ENCODE measurements around the gene FHL2.

The FHL2 gene

GRCh38 chr2:105335469-105335868 lies 63.4 kb downstream of the FHL2 start:
- H3F3A ChIP-seq (ENCODE audit: insufficient read depth, low read length) = no peaks in the 10 kb centered on the region
- H3K4me2 ChIP-seq (ENCODE audit: low read depth, low read length) = no peak overlapping the region
- H3K9ac ChIP-seq (ENCODE audit: low read length) = no peak overlapping the region
- no peak overlapping the region for H2AFZ ChIP-seq (ENCODE audit: low read length)
- H3K4me1 ChIP-seq (ENCODE audit: low read length) = peaks cover 8% of the 10 kb centered on the region
- H3K36me3 ChIP-seq (replicated peaks; ENCODE audit: insufficient read depth, low read length) = no peaks in the 10 kb centered on the region
- TF ChIP-seq EZH2phosphoT487 (IDR thresholded peaks at IDR 0.05; ENCODE audit: low read length) (no peak), EZH2 (optimal IDR thresholded peaks at IDR 0.05; ENCODE audit: low read depth, low read length) (no peak), CTCF (IDR thresholded peaks at IDR 0.05; ENCODE audit: low read length) (no peak)
- H3K79me2 ChIP-seq (ENCODE audit: low read length) = peaks cover 43% of the 10 kb centered on the region
- no peaks in the 10 kb centered on the region for H3K9me2 ChIP-seq (replicated peaks; ENCODE audit: insufficient read depth, low read length)
- H4K20me1 ChIP-seq (ENCODE audit: insufficient read depth, low read length) = no peaks in the 10 kb centered on the region
- DNase-seq = no peak
- H3K27ac ChIP-seq (ENCODE audit: low read length) = no peak overlapping the region
- H3K9me3 ChIP-seq (replicated peaks; ENCODE audit: insufficient read depth, low read length) = no peaks in the 10 kb centered on the region
- no peaks in the 10 kb centered on the region for H3K27me3 ChIP-seq (replicated peaks; ENCODE audit: insufficient read depth, low read length)
- no peak overlapping the region for H3K4me3 ChIP-seq (ENCODE audit: low read length)

GRCh38 chr2:105334211-105334610 lies 64.6 kb downstream of the FHL2 start:
- Histone ChIP-seq H2AFZ (ENCODE audit: low read length) (no peak overlapping the region), H3K9ac (ENCODE audit: low read length) (no peak overlapping the region), H3K36me3 (replicated peaks; ENCODE audit: insufficient read depth, low read length) (no peaks in the 10 kb centered on the region), H4K20me1 (ENCODE audit: insufficient read depth, low read length) (no peaks in the 10 kb centered on the region), H3K4me1 (ENCODE audit: low read length) (peaks cover 13% of the 10 kb centered on the region), H3K9me2 (replicated peaks; ENCODE audit: insufficient read depth, low read length) (no peaks in the 10 kb centered on the region), H3K9me3 (replicated peaks; ENCODE audit: insufficient read depth, low read length) (no peaks in the 10 kb centered on the region), H3K27ac (ENCODE audit: low read length) (no peak overlapping the region), H3K4me2 (ENCODE audit: low read depth, low read length) (no peak overlapping the region), H3K27me3 (replicated peaks; ENCODE audit: insufficient read depth, low read length) (no peaks in the 10 kb centered on the region), H3K79me2 (ENCODE audit: low read length) (peaks cover 37% of the 10 kb centered on the region), H3K4me3 (ENCODE audit: low read length) (no peak overlapping the region), H3F3A (ENCODE audit: insufficient read depth, low read length) (no peaks in the 10 kb centered on the region)
- TF ChIP-seq CTCF (IDR thresholded peaks at IDR 0.05; ENCODE audit: low read length) (no peak), EZH2phosphoT487 (IDR thresholded peaks at IDR 0.05; ENCODE audit: low read length) (no peak), EZH2 (optimal IDR thresholded peaks at IDR 0.05; ENCODE audit: low read depth, low read length) (no peak)
- no peak for DNase-seq

- peaks cover 39% of the 10 kb centered on the region for H3K79me2 ChIP-seq (ENCODE audit: low read length)
- H3K27me3 ChIP-seq (replicated peaks; ENCODE audit: insufficient read depth, low read length) = no peaks in the 10 kb centered on the region
- no peak overlapping the region for H2AFZ ChIP-seq (ENCODE audit: low read length)
- no peak overlapping the region for H3K9ac ChIP-seq (ENCODE audit: low read length)
- H3K9me3 ChIP-seq (replicated peaks; ENCODE audit: insufficient read depth, low read length) = no peaks in the 10 kb centered on the region
- H3K9me2 ChIP-seq (replicated peaks; ENCODE audit: insufficient read depth, low read length) = no peaks in the 10 kb centered on the region
- no peak overlapping the region for H3K4me3 ChIP-seq (ENCODE audit: low read length)
- H4K20me1 ChIP-seq (ENCODE audit: insufficient read depth, low read length) = no peaks in the 10 kb centered on the region
- no peak for DNase-seq
- H3K4me1 ChIP-seq (ENCODE audit: low read length) = peaks cover 4% of the 10 kb centered on the region; the same call in 1 of the 2 replicates
- no peaks in the 10 kb centered on the region for H3K36me3 ChIP-seq (replicated peaks; ENCODE audit: insufficient read depth, low read length)
- TF ChIP-seq EZH2 (optimal IDR thresholded peaks at IDR 0.05; ENCODE audit: low read depth, low read length) = no peak
- no peak for TF ChIP-seq CTCF (IDR thresholded peaks at IDR 0.05; ENCODE audit: low read length)
- TF ChIP-seq EZH2phosphoT487 (IDR thresholded peaks at IDR 0.05; ENCODE audit: low read length) = no peak
- H3F3A ChIP-seq (ENCODE audit: insufficient read depth, low read length) = no peaks in the 10 kb centered on the region
- H3K27ac ChIP-seq (ENCODE audit: low read length) = no peak overlapping the region
- no peak overlapping the region for H3K4me2 ChIP-seq (ENCODE audit: low read depth, low read length)
Observed at GRCh38 chr2:105330681-105331375, 68.0 kb downstream of the FHL2 start.

Measured in MM.1S (cell line).